Upper lobe of left lung (tissue), 6 donors: Measurements from ENCODE around the gene IP6K3. TPM values are rescaled to one million over a fixed set of nuclear protein-coding genes. Genes with fewer than 3 reads are reported as not detected.

ENCODE experiments used
- ATAC-seq, 2 donors: fragments of 200-7000 bp; cut with Tn5 transposase; one replicate each; pipeline ENCODE4 v1.9.1; 2022; ENCODE audit warnings: mild to moderate bottlenecking in 2 of 2, moderate library complexity in 2 of 2; ENCODE audit not compliant: low FRiP score in 2 of 2
- DNase-seq, 2 donors: peaks; one replicate each; pipeline ENCODE4 v3.0.0-alpha.2; 2019 to 2020
- H3K27ac ChIP-seq, 4 donors: fragments of 200-600 bp; sonication (generic); one replicate each; pipeline ENCODE4 v1.5.1; 2016 to 2019
- H3K27me3 ChIP-seq, 4 donors: fragments of 200-600 bp; sonication (generic); one replicate each; pipeline ENCODE4 v1.5.1; 2017 to 2019
- H3K36me3 ChIP-seq, 4 donors: fragments of 200-600 bp; sonication (generic); one replicate each; pipeline ENCODE4 v1.5.1; 2016 to 2019
- H3K4me1 ChIP-seq, 4 donors: fragments of 200-600 bp; sonication (generic); one replicate each; pipeline ENCODE4 v1.5.1; 2018 to 2019
- H3K4me3 ChIP-seq, 4 donors: fragments of 200-600 bp; sonication (generic); one replicate each; pipeline ENCODE4 v1.5.1; 2017 to 2019; ENCODE audit warnings: mild to moderate bottlenecking in 2 of 4, moderate library complexity in 1 of 4
- H3K9me3 ChIP-seq, 4 donors: fragments of 200-600 bp; sonication (generic); one replicate each; pipeline ENCODE4 v1.5.1; 2018 to 2019
- CTCF ChIP-seq, 6 experiments: fragments of 450-650 bp in 4 of 6; fragments of 200-600 bp in 2 of 6; sonication (generic) in 2 of 6; IDR thresholded peaks; one replicate each; pipeline ENCODE4 v1.5.1; 2016 to 2019; ENCODE audit warnings: antibody characterized with exemption in 6 of 6
- EP300 ChIP-seq, 4 donors: sonication (generic); formaldehyde crosslinking; IDR thresholded peaks; one replicate each; pipeline ENCODE4 v1.5.1; 2017; ENCODE audit warnings: antibody characterized with exemption in 4 of 4, control low read depth in 2 of 4
- POLR2A ChIP-seq, 4 donors: fragments of 450-650 bp; IDR thresholded peaks; one replicate each; pipeline ENCODE4 v1.5.1; 2016 to 2017; ENCODE audit warnings: antibody characterized with exemption in 4 of 4, mild to moderate bottlenecking in 2 of 4
- POLR2AphosphoS5 ChIP-seq, 2 donors: sonication (generic); formaldehyde crosslinking; IDR thresholded peaks; one replicate each; pipeline ENCODE4 v1.5.1; 2017; ENCODE audit warnings: antibody characterized with exemption in 2 of 2
- WGBS, 2 donors: methylation state at CpG; one replicate each; pipeline ENCODE4 v1.1.5; 2017 to 2018; 5-methylcytosine and 5-hydroxymethylcytosine counted together
- total RNA-seq, 6 donors: library from RNA; depleted of rRNA in 4 of 6; stranded (reverse); fragments of >200 nt in 4 of 6; gene quantifications; one replicate each; pipeline versions ENCODE4 v1.1.0 to v1.2.1, GENCODE V29; 2016 to 2021
- donor health status: DM: no; HTN: no; CAD: no; lungs with moderate emphysema.
- donor health status: DM: no; HTN: yes; CAD: no; lungs with severe emphysema.

The IP6K3 gene
- total RNA-seq, 6 donors from 2014 or later = 1.9 to 11.5 (median 4.9) TPM

DNA sequence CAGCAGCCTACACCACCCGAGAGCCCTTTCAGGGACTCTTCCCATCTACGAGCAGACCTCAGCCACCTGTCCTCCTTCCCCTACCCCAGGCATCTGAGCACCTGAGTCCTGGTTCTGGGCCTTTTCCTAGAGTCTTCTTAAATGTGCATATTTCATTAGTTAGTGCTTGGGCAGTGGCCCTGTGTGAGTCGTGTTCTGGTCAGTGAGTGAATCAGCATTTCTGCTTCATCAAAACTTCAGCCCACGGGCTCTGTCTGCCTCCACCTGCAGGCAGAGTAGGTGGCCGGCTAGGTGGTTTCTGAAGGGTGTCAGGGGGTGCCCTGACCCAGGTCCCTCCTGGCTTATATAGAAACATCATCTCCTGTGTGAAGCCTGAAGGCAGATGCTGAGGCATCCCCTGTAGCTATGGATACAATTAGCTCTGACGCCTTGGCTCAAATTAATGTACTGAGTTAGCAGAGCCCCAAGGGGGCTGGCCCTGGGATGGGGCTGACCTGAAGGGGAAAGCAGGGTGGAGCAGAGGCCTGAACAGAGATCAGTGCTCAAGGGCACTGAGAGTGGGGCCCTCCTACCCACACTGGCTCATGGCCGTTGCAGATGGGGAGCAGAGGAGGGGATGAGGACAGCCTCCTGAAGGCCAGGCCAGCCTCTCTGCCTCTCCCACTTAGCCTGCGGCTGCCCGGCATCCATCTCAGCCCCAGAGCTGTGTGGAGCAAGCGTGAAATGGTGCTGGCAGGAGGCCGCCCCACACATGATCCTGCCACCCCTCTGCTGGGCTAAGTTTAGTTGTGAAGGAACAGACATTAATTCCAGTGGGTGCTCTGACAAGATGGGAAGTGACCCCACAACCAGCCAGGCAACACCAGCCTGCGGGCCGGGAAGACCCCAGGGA, 13.6 kb downstream of the IP6K3 start:
- peaks cover 0 to 7% (median 0%) of the 10 kb centered on the region in 4 donors for H3K4me1 ChIP-seq
- H3K4me3 ChIP-seq = no peak overlapping the region
- no peaks in the 10 kb centered on the region for H3K27me3 ChIP-seq
- no peak for ATAC-seq
- no peak for TF ChIP-seq POLR2A (IDR thresholded peaks at IDR 0.05)
- TF ChIP-seq EP300 (IDR thresholded peaks at IDR 0.05) = no peak
- no peak for TF ChIP-seq POLR2AphosphoS5 (IDR thresholded peaks at IDR 0.05)
- TF ChIP-seq CTCF (IDR thresholded peaks at IDR 0.05) = no peak
- H3K9me3 ChIP-seq = no peaks in the 10 kb centered on the region
- H3K27ac ChIP-seq = no peak overlapping the region
- 85 to 86% methylated on average over 8 to 11 of the region's 13 CpGs for WGBS, 2 donors
- H3K36me3 ChIP-seq = peaks cover 0 to 24% (median 5%) of the 10 kb centered on the region in 4 donors
- no peak for DNase-seq

GRCh38 chr6:33732385-33732784, 14.3 kb downstream of the IP6K3 start:
- H3K27ac ChIP-seq = no peak overlapping the region
- DNase-seq (no peak), ATAC-seq (no peak)
- peaks cover 0 to 7% (median 0%) of the 10 kb centered on the region in 4 donors for H3K4me1 ChIP-seq
- 88 to 100% methylated on average over 1 to 6 of the region's 6 CpGs for WGBS, 2 donors
- H3K36me3 ChIP-seq = peaks cover 0 to 24% (median 5%) of the 10 kb centered on the region in 4 donors
- no peak for TF ChIP-seq CTCF (IDR thresholded peaks at IDR 0.05)
- TF ChIP-seq EP300 (IDR thresholded peaks at IDR 0.05) = no peak
- TF ChIP-seq POLR2AphosphoS5 (IDR thresholded peaks at IDR 0.05) = no peak
- no peak for TF ChIP-seq POLR2A (IDR thresholded peaks at IDR 0.05)
- no peaks in the 10 kb centered on the region for H3K9me3 ChIP-seq
- no peak overlapping the region for H3K4me3 ChIP-seq
- no peaks in the 10 kb centered on the region for H3K27me3 ChIP-seq

GRCh38 chr6:33731751-33732282, 14.9 kb downstream of the IP6K3 start:
- TF ChIP-seq CTCF (IDR thresholded peaks at IDR 0.05) = no peak
- TF ChIP-seq EP300 (IDR thresholded peaks at IDR 0.05) = no peak
- no peak for TF ChIP-seq POLR2A (IDR thresholded peaks at IDR 0.05)
- TF ChIP-seq POLR2AphosphoS5 (IDR thresholded peaks at IDR 0.05) = no peak
- Histone ChIP-seq H3K4me3 (no peak overlapping the region), H3K36me3 (peaks cover 0 to 24% (median 5%) of the 10 kb centered on the region in 4 donors), H3K4me1 (peaks cover 0 to 7% (median 0%) of the 10 kb centered on the region in 4 donors), H3K9me3 (no peaks in the 10 kb centered on the region), H3K27ac (peak overlapping the region in 3 of 4 donors; percentile 19 to 26 (median 25)), H3K27me3 (no peaks in the 10 kb centered on the region)
- WGBS, 2 donors = 63 to 69% methylated on average over 6 to 9 of the region's 9 CpGs
- no peak for ATAC-seq
- no peak for DNase-seq

GRCh38 chr6:33731035-33731434, 15.7 kb downstream of the IP6K3 start:
- 70 to 83% methylated on average over 6 to 7 of the region's 7 CpGs for WGBS, 2 donors
- H3K4me1 ChIP-seq = peaks cover 0 to 7% (median 0%) of the 10 kb centered on the region in 4 donors
- no peak overlapping the region for H3K4me3 ChIP-seq
- H3K27me3 ChIP-seq = no peaks in the 10 kb centered on the region
- no peaks in the 10 kb centered on the region for H3K9me3 ChIP-seq
- DNase-seq = no peak
- peak overlapping the region in 3 of 4 donors; percentile 19 to 26 (median 25) for H3K27ac ChIP-seq
- TF ChIP-seq POLR2AphosphoS5 (IDR thresholded peaks at IDR 0.05) = no peak
- no peak for TF ChIP-seq POLR2A (IDR thresholded peaks at IDR 0.05)
- ATAC-seq = no peak
- H3K36me3 ChIP-seq = peaks cover 0 to 24% (median 5%) of the 10 kb centered on the region in 4 donors

DNA sequence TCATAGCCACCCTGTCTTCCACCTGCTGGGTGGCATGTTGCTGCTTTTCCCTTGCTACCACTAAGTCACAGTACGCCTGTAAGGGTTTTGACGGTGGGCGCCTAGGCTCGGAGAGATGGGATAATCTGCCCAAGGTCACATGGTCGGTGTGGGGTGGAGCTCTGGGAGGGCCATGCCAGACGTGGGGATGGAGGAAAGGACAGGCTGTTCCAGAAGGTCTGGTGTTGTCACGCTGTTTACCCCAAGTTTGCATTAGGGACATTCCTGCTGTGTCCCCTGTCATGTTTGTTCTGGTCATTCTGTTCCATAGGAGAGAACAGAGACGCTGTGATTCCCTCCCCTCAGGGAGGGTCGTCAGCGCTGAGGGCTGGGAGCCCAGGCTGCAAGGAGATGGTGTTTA, 16.1 kb downstream of the IP6K3 start:
- no peaks in the 10 kb centered on the region for H3K27me3 ChIP-seq
- H3K4me3 ChIP-seq = no peak overlapping the region
- H3K27ac ChIP-seq = peak overlapping the region in 1 of 4 donors; percentile 25
- H3K9me3 ChIP-seq = no peaks in the 10 kb centered on the region
- 77 to 84% methylated on average over 9 to 10 of the region's 10 CpGs for WGBS, 2 donors
- peaks cover 0 to 7% (median 0%) of the 10 kb centered on the region in 4 donors for H3K4me1 ChIP-seq
- TF ChIP-seq POLR2A (IDR thresholded peaks at IDR 0.05) (no peak), POLR2AphosphoS5 (IDR thresholded peaks at IDR 0.05) (peak in 1 of 2 donors; percentile 32), CTCF (IDR thresholded peaks at IDR 0.05) (peak in 1 of 6 experiments; percentile 5), EP300 (IDR thresholded peaks at IDR 0.05) (peak in 2 of 4 donors; percentile 68 to 72)
- H3K36me3 ChIP-seq = peaks cover 0 to 24% (median 5%) of the 10 kb centered on the region in 4 donors
- no peak for ATAC-seq
- no peak for DNase-seq
